WTC11 (cell line): Measurements from ENCODE around the gene ACO2. TPM values are rescaled to one million over a fixed set of nuclear protein-coding genes. Genes with fewer than 3 reads are reported as not detected.

Experiments used
- ATAC-seq: fragments of 200-7000 bp; cut with Tn5 transposase; 2 replicates; pipeline ENCODE4 v1.10.0; 2021; ENCODE audit warnings: mild to moderate bottlenecking, moderate library complexity
- CTCF ChIA-PET: fragments of 300-600 bp; sonication (Branson Sonifier 250); formaldehyde crosslinking; loops from one replicate; lab custom pipeline; 2021; ENCODE audit warnings: antibody characterized with exemption; lab: Charles Lee
- POLR2A ChIA-PET: fragments of 350-600 bp; sonication (Branson Sonifier 250); formaldehyde crosslinking; loops from one replicate; lab custom pipeline; 2021; ENCODE audit warnings: antibody characterized with exemption; lab: Charles Lee
- DNase-seq: peaks from one replicate; pipeline ENCODE4 v3.0.0; 2021; ENCODE audit warnings: low spot score
- H3K27ac Mint-ChIP-seq: 2 replicates; pipeline ENCODE4 v1.8.0; 2021; ENCODE audit warnings: mixed read lengths
- H3K27me3 Mint-ChIP-seq: 2 replicates; pipeline ENCODE4 v1.8.0; 2021; ENCODE audit warnings: low read depth, mild to moderate bottlenecking, moderate library complexity, mixed read lengths
- H3K36me3 Mint-ChIP-seq: 2 replicates; pipeline ENCODE4 v1.8.0; 2021; ENCODE audit warnings: mixed read lengths
- H3K4me1 Mint-ChIP-seq: 2 replicates; pipeline ENCODE4 v1.8.0; 2022; ENCODE audit warnings: mixed read lengths
- H3K4me3 Mint-ChIP-seq: 2 replicates; pipeline ENCODE4 v1.8.0; 2021; ENCODE audit warnings: mild to moderate bottlenecking, moderate library complexity, mixed read lengths
- H3K9me3 Mint-ChIP-seq: 2 replicates; pipeline ENCODE4 v1.8.0; 2021; ENCODE audit warnings: mixed read lengths
- CBFB ChIP-seq: sonication (generic); formaldehyde crosslinking; IDR thresholded peaks from 2 replicates; pipeline ENCODE4 v1.8.1; 2022; ENCODE audit warnings: mild to moderate bottlenecking, low read depth, missing genetic modification reagents
- FOXJ3 ChIP-seq: sonication (generic); formaldehyde crosslinking; IDR thresholded peaks from 2 replicates; pipeline ENCODE4 v1.9.0; 2021; ENCODE audit warnings: missing genetic modification reagents, mild to moderate bottlenecking, borderline replicate concordance
- GTF2I ChIP-seq: fragments of 250-450 bp; sonication (Bioruptor Pico); conservative IDR thresholded peaks from 2 replicates; pipeline ENCODE4 v1.4.0; 2021; ENCODE audit warnings: mild to moderate bottlenecking
- NFATC4 ChIP-seq: fragments of 250-450 bp; sonication (Bioruptor Pico); IDR thresholded peaks from 2 replicates; pipeline ENCODE4 v1.9.0; 2021; ENCODE audit warnings: mild to moderate bottlenecking
- NFE2L1 ChIP-seq: sonication (generic); formaldehyde crosslinking; IDR thresholded peaks from 2 replicates; pipeline ENCODE4 v1.8.1; 2023; ENCODE audit warnings: missing genetic modification reagents
- PRRX2 ChIP-seq: fragments of 250-450 bp; sonication (Bioruptor Pico); IDR thresholded peaks from 2 replicates; pipeline ENCODE4 v1.8.0; 2021; ENCODE audit warnings: mild to moderate bottlenecking
- SMAD3 ChIP-seq: sonication (generic); formaldehyde crosslinking; IDR thresholded peaks from 2 replicates; pipeline ENCODE4 v1.8.0; 2022; ENCODE audit warnings: missing genetic modification reagents, mild to moderate bottlenecking, borderline replicate concordance
- TEAD4 ChIP-seq: sonication (generic); formaldehyde crosslinking; IDR thresholded peaks from 2 replicates; pipeline ENCODE4 v1.8.0; 2022; ENCODE audit warnings: mild to moderate bottlenecking, missing genetic modification reagents
- ZNF121 ChIP-seq: sonication (generic); formaldehyde crosslinking; IDR thresholded peaks from 2 replicates; pipeline ENCODE4 v1.8.0; 2023; ENCODE audit warnings: missing genetic modification reagents
- ZNF281 ChIP-seq: sonication (generic); formaldehyde crosslinking; IDR thresholded peaks from 2 replicates; pipeline ENCODE4 v1.8.0; 2023; ENCODE audit warnings: mild to moderate bottlenecking, missing genetic modification reagents
- ZNF396 ChIP-seq: fragments of 250-450 bp; sonication (Bioruptor Pico); IDR thresholded peaks from 2 replicates; pipeline ENCODE4 v1.8.0; 2021; ENCODE audit warnings: mild to moderate bottlenecking, moderate library complexity, borderline replicate concordance
- total RNA-seq: library from RNA; stranded (reverse); gene quantifications from 3 replicates; pipeline ENCODE4 v1.2.3, GENCODE V29; 2021
- TF ChIP-seq, protein P1 (sequence below): sonication (generic); formaldehyde crosslinking; IDR thresholded peaks from 2 replicates; pipeline ENCODE4 v1.8.0; 2022; ENCODE audit warnings: mild to moderate bottlenecking, missing genetic modification reagents
- TF ChIP-seq, protein P2 (sequence below): fragments of 250-450 bp; sonication (Bioruptor Pico); IDR thresholded peaks from 2 replicates; pipeline ENCODE4 v1.9.0; 2021; ENCODE audit warnings: moderate library complexity, mild to moderate bottlenecking, inconsistent platforms, borderline replicate concordance
- TF ChIP-seq, protein P3 (sequence below): fragments of 250-450 bp; sonication (Bioruptor Pico); IDR thresholded peaks from 2 replicates; pipeline ENCODE4 v1.9.0; 2021; ENCODE audit warnings: mild to moderate bottlenecking
- TF ChIP-seq, protein P4 (sequence below): sonication (generic); formaldehyde crosslinking; IDR thresholded peaks from 2 replicates; pipeline ENCODE4 v1.8.1; 2022; ENCODE audit warnings: mild to moderate bottlenecking, missing genetic modification reagents, moderate library complexity, borderline replicate concordance
- TF ChIP-seq, protein P5 (sequence below): sonication (generic); formaldehyde crosslinking; IDR thresholded peaks from 2 replicates; pipeline ENCODE4 v1.8.1; 2023; ENCODE audit warnings: mild to moderate bottlenecking, missing genetic modification reagents
- TF ChIP-seq, protein P6 (sequence below): sonication (generic); formaldehyde crosslinking; IDR thresholded peaks from 2 replicates; pipeline ENCODE4 v1.8.1; 2022; ENCODE audit warnings: low read depth, mild to moderate bottlenecking, moderate library complexity, missing genetic modification reagents, borderline replicate concordance

Gene ACO2
- total RNA-seq, 1 experiment from 2014 or later: 104 TPM

GRCh38 chr22:41482319-41482935, 13.5 kb downstream of the ACO2 start:
- POLR2A ChIA-PET: interaction anchor here (0.6 to 1.6 kb wide), 4 partner anchors 23 to 189 kb away, joined by 3 to 8 read pairs (median 5); partner anchors contain the start of gene TOB2
- Mint-ChIP-seq H3K4me1 (peaks cover 49% of the 10 kb centered on the region), H3K4me3 (no peak overlapping the region), H3K36me3 (no peaks in the 10 kb centered on the region), H3K27me3 (no peaks in the 10 kb centered on the region), H3K27ac (peak overlapping the region; percentile 52), H3K9me3 (no peaks in the 10 kb centered on the region)
- peak; percentile 40 for ATAC-seq
- TF ChIP-seq GTF2I (CRISPR knock-in tag) (0 out of 2 replicates have a peak, but pooled peaks have one; percentile 32), TEAD4 (CRISPR knock-in tag) (no peak)
- CTCF ChIA-PET: interaction anchor here (0.7 to 3.1 kb wide), 6 partner anchors 13 to 184 kb away, joined by 3 to 23 read pairs (median 5); partner anchors contain the start of genes ACO2 and PHF5A
- DNase-seq: no peak

DNA sequence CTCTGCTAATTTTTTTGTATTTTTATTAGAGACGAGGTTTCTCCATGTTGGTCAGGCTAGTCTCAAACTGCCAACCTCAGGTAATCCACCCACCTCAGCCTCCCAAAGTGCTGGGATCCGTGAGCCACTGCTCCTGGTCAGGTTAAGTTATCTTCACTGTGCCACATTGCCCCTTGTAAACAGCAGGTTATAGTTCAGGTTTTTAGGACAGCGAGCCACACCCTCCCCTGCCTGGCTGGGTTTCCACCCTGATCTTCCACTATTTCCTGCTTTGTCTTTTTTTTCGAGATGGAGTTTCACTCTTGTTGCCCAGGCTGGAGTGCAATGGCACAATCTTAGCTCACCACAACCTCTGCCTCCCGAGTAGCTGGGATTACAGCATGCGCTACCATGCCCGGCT, 16.1 kb downstream of the ACO2 start:
- Mint-ChIP-seq H3K27me3 (no peaks in the 10 kb centered on the region), H3K4me1 (peaks cover 62% of the 10 kb centered on the region), H3K36me3 (no peaks in the 10 kb centered on the region), H3K27ac (no peak overlapping the region), H3K4me3 (no peak overlapping the region), H3K9me3 (no peaks in the 10 kb centered on the region)
- TF ChIP-seq, protein P1, sequence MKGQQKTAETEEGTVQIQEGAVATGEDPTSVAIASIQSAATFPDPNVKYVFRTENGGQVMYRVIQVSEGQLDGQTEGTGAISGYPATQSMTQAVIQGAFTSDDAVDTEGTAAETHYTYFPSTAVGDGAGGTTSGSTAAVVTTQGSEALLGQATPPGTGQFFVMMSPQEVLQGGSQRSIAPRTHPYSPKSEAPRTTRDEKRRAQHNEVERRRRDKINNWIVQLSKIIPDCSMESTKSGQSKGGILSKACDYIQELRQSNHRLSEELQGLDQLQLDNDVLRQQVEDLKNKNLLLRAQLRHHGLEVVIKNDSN (CRISPR knock-in tag): no peak
- TF ChIP-seq FOXJ3: no peak
- TF ChIP-seq, protein P2, sequence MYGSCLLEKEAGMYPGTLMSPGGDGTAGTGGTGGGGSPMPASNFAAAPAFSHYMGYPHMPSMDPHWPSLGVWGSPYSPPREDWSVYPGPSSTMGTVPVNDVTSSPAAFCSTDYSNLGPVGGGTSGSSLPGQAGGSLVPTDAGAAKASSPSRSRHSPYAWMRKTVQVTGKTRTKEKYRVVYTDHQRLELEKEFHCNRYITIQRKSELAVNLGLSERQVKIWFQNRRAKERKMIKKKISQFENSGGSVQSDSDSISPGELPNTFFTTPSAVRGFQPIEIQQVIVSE (CRISPR knock-in tag): no peak
- TF ChIP-seq, protein P3, sequence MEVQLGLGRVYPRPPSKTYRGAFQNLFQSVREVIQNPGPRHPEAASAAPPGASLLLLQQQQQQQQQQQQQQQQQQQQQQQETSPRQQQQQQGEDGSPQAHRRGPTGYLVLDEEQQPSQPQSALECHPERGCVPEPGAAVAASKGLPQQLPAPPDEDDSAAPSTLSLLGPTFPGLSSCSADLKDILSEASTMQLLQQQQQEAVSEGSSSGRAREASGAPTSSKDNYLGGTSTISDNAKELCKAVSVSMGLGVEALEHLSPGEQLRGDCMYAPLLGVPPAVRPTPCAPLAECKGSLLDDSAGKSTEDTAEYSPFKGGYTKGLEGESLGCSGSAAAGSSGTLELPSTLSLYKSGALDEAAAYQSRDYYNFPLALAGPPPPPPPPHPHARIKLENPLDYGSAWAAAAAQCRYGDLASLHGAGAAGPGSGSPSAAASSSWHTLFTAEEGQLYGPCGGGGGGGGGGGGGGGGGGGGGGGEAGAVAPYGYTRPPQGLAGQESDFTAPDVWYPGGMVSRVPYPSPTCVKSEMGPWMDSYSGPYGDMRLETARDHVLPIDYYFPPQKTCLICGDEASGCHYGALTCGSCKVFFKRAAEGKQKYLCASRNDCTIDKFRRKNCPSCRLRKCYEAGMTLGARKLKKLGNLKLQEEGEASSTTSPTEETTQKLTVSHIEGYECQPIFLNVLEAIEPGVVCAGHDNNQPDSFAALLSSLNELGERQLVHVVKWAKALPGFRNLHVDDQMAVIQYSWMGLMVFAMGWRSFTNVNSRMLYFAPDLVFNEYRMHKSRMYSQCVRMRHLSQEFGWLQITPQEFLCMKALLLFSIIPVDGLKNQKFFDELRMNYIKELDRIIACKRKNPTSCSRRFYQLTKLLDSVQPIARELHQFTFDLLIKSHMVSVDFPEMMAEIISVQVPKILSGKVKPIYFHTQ (CRISPR knock-in tag): no peak
- TF ChIP-seq ZNF396 (CRISPR knock-in tag): no peak
- no peak for TF ChIP-seq SMAD3 (CRISPR knock-in tag)
- TF ChIP-seq, protein P4, sequence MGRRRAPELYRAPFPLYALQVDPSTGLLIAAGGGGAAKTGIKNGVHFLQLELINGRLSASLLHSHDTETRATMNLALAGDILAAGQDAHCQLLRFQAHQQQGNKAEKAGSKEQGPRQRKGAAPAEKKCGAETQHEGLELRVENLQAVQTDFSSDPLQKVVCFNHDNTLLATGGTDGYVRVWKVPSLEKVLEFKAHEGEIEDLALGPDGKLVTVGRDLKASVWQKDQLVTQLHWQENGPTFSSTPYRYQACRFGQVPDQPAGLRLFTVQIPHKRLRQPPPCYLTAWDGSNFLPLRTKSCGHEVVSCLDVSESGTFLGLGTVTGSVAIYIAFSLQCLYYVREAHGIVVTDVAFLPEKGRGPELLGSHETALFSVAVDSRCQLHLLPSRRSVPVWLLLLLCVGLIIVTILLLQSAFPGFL (CRISPR knock-in tag): no peak
- CTCF ChIA-PET: no interaction called here
- ATAC-seq (no peak), DNase-seq (no peak)
- POLR2A ChIA-PET: no interaction called here

DNA sequence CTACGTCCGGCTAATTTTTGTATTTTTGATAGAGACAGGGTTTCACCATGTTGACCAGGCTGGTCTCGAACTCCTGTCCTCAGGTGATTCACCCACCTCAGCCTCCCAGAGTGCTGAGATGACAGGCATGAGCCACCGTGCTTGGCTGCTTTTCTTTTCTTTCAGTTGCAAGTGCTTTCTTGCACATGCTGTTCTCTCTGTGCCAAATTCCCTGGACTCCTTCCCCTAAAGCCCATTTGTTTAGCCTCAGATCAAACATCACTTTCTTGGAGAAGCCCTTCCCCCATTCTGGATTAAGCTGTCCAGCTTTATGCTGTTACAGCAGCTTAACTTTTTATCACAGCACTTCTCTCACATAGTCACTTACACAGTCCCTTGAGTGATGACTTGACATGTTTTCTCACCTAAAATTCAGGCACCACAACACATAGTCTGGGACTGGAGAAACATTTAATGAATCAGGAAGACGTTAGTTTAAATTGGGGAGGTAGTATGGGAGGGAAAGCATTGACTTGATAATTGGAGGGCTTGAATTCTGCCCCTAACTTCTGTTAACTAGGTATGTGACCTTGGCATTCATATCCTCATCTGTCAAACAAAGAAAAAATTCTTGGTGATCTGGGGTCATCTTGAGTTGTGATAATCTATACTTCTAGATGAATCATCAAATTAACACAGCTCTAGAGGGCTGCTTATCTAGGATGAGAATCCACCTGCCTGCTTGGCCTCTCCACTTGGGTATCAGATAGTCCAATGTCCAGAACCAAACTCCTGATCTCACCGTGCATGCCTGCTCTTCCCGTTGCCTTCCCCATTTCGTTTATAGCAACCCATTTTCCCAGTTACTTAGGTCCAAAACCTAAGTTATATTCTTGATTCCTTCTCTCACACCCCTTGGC, 18.4 kb downstream of the ACO2 start:
- no peak for ATAC-seq
- no peaks in the 10 kb centered on the region for H3K27me3 Mint-ChIP-seq
- H3K36me3 Mint-ChIP-seq: no peaks in the 10 kb centered on the region
- CTCF ChIA-PET: interaction anchor here (2.2 kb wide), 1 partner anchor 83 kb away, joined by 8 read pairs; no protein-coding TSS in a partner anchor
- POLR2A ChIA-PET: interaction anchor here (0.7 kb wide), 1 partner anchor 167 kb away, joined by 4 read pairs; no protein-coding TSS in a partner anchor
- H3K27ac Mint-ChIP-seq: peak overlapping the region; percentile 80
- no peak overlapping the region for H3K4me3 Mint-ChIP-seq
- peaks cover 57% of the 10 kb centered on the region for H3K4me1 Mint-ChIP-seq
- H3K9me3 Mint-ChIP-seq: no peaks in the 10 kb centered on the region
- DNase-seq: no peak
- TF ChIP-seq ZNF121 (CRISPR knock-in tag) (no peak), PRRX2 (CRISPR knock-in tag) (no peak), NFATC4 (CRISPR knock-in tag) (no peak), NFE2L1 (CRISPR knock-in tag) (no peak), ZNF396 (CRISPR knock-in tag) (no peak), CBFB (CRISPR knock-in tag) (no peak), ZNF281 (no peak)
- TF ChIP-seq, protein P5, sequence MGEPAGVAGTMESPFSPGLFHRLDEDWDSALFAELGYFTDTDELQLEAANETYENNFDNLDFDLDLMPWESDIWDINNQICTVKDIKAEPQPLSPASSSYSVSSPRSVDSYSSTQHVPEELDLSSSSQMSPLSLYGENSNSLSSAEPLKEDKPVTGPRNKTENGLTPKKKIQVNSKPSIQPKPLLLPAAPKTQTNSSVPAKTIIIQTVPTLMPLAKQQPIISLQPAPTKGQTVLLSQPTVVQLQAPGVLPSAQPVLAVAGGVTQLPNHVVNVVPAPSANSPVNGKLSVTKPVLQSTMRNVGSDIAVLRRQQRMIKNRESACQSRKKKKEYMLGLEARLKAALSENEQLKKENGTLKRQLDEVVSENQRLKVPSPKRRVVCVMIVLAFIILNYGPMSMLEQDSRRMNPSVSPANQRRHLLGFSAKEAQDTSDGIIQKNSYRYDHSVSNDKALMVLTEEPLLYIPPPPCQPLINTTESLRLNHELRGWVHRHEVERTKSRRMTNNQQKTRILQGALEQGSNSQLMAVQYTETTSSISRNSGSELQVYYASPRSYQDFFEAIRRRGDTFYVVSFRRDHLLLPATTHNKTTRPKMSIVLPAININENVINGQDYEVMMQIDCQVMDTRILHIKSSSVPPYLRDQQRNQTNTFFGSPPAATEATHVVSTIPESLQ (CRISPR knock-in tag): no peak
- TF ChIP-seq, protein P6, sequence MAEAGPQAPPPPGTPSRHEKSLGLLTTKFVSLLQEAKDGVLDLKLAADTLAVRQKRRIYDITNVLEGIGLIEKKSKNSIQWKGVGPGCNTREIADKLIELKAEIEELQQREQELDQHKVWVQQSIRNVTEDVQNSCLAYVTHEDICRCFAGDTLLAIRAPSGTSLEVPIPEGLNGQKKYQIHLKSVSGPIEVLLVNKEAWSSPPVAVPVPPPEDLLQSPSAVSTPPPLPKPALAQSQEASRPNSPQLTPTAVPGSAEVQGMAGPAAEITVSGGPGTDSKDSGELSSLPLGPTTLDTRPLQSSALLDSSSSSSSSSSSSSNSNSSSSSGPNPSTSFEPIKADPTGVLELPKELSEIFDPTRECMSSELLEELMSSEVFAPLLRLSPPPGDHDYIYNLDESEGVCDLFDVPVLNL (CRISPR knock-in tag): no peak
